ENCODE data around the gene ARHGAP29.

ARHGAP29 gene

DNA sequence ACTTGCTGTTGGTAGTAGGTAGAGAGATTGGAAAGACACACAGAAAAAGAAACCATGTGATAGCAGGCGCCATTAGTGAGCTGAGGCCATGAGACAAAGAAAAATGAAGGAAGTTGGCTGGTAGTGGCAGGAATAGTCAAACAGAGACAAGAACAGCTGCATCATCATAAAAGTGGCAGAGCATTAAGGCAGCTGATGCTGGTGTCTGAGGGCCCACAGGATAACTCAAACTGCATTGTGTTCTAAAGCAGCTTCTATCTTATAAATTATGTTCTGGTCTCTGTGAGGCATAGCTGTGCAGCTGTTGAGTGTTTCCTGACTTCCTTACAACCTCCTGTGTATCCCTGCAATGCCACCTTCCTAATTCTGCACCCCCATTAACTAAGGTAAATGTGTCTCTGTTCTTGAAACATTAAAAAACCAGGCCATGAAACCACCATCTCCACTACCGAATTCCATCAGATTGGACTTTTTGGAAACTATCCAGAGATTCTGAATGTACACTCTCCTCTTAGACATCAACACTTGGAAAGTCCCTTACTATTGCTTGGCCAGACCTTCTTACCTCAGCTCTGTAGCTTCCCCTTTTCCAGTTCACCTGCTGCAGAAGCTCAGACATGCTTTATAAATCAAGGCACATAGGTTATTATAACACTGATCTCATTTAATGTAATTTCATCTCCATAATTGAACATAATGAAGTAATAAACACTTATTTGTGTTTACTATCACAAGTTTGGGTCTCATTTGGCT is 23.4 kb upstream of the ARHGAP29 start:
- no peak for DNase-seq

DNA sequence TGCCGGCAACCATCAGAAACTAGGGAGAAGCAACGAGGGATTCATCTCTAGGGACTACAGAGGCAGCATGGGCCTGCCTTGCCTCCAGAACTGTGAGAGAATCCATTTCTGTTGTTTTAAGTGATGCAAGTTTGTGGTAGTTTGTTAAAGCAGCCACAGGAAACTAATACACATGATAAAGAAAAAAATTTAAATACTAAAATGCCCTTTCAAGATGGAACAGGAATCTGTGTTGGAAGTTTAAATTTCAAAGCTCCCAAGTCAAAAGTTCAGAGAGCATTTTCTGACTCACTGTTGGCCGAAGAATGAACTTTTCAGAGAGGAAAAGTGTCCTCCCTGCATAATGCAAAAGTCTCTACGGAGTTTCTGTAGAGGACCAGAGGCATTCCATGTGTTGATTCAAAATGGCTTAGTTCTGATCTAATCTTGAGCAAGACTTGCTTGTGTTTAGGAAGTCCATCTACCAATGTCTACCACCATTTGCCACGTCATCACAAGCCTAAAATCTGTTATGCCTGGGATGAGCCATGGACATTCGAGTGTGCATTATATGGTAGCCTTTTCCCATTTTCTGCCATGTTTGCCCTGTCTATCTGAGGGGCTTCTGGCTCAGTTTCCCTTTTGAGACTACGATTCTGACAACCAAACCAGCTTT is 22.4 kb upstream of the ARHGAP29 start:
- DNase-seq: no peak

DNA sequence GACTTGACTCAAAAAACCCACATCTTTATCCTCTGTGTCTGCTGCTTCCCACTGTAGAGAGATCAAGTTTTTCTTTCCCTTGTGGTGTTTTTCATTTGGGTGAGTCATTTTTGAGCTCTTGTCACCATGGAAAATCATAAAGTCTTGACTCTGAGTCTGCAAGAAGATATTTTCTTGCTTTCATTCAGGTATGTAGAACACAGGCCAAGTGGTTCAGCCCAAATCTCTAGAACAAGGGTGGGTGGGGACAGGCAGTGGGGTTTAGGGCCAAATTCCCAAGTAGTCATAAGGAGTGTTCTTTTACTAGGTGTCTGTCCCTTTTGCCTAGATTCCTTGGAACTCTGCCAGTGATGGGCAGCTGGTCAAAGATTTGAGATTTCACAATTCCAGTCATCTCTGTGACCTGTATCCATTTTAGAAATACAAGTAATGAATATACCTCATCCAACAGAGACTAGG is 21.5 kb upstream of the ARHGAP29 start:
- peak; percentile 83 for DNase-seq

DNA sequence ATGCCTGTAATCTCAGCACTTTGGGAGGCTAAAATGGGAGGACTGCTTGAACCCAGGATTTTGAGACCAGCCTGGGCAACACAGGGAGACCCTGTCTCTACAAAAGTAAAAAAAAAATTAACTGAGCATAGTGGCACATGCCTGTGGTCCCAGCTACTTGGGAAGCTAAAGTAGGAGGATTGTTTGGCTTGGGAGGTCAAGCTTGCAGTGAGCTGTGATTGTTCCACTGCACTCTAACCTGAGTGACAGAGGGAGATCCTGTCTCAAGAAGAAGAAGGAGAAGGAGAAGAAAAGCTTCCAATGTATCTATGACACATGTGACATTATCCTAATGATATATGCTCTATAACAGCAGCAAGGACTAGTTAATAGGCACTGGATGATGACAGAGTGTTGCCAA is 20.1 kb upstream of the ARHGAP29 start:
- DNase-seq: no peak

DNA sequence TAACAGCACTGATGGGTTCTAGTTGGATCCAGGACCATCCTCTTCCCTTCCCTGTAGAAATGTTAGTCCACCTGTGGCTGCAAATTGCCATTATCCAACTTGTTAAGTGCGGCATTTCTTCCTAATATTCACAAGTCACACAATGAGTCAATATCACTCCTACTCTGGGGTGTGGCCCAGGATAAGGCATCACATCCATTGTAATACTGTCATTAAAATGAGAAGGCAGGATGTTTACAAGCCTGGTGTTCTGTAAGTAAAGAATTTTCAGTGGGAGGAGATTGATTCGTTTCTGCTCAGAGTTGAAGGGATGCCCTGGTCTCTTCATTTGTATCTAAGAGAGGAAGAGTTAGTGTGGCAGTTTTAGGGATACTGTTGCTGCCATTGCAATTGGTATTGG is 18.1 kb upstream of the ARHGAP29 start:
- DNase-seq: no peak

DNA sequence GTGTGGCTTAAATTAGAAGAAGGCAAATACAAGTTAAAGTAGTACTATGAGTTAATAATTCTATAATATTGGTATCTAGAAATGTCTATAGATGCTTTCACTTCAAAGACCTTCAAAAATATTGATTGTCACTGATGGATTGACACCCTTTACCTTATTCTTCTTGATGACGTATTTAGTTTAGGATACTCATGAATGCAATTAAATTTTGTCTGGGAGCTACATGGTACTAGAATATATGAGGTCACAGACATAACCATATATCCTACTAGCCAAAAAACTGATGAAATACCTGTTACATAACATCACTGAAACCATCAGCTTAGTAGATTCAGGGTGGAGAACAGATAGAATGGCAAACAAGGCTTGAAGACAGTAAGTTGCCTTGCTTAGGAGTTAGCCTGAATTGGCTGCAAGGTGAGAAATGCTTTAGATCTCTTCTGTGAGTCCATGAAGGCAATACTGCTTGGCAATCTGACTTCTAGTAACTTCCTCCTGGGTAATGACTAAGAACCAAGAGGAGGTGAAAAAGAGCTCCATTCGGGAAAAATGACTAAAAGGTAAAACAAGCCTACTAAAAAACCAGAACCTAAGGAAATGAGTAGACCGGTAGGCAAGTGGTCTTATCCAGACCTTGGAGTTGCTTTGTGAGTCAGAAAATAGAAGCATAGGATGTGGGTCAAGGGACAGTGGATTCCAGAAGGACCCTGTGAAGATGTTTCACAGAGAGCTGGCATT is 16.9 kb upstream of the ARHGAP29 start:
- DNase-seq: no peak

DNA sequence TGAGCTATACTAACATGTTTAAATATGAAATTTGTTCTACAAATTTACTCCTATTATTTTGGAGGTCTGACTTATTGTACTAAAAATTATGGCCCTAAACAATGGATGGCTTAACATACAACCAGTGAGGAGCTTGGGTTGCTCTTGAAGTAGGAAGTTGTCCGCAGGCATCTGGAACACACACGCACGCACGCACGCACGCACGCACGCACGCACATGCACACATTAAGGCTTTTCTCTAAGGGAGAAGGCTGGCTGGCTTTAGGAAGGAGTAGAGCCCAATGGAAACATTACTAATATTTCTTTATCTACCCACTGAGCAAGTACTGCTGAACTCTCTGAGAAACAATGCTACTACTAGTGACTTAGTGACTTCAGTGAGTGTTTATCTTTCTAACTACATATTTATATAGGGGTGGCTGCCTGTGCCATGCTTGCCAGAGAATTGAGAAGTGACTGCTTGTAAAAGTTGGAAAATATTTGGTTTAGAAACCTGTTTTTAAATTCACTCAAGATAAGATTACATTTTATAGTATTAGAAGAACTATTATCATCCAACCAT is 16.2 kb upstream of the ARHGAP29 start:
- DNase-seq: no peak

DNA sequence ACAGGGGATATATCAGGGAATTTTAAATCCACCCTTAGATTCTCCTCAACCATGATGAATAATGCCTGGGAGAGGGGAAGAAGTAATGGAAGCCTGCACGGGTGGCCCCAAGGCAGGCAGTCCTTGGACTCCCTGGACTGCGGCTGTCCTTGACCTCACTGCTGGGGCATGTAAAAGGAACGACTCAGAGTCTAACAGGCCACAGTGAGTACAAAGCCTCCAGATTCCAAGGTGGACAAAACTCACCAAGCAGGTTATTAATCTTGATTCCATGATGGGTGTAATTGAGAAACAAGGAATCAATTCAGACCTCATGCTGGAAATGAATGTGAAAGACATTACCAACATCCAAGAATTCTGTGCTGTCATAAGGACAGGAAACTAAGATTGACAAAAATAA is 13.0 kb upstream of the ARHGAP29 start:
- DNase-seq: no peak

DNA sequence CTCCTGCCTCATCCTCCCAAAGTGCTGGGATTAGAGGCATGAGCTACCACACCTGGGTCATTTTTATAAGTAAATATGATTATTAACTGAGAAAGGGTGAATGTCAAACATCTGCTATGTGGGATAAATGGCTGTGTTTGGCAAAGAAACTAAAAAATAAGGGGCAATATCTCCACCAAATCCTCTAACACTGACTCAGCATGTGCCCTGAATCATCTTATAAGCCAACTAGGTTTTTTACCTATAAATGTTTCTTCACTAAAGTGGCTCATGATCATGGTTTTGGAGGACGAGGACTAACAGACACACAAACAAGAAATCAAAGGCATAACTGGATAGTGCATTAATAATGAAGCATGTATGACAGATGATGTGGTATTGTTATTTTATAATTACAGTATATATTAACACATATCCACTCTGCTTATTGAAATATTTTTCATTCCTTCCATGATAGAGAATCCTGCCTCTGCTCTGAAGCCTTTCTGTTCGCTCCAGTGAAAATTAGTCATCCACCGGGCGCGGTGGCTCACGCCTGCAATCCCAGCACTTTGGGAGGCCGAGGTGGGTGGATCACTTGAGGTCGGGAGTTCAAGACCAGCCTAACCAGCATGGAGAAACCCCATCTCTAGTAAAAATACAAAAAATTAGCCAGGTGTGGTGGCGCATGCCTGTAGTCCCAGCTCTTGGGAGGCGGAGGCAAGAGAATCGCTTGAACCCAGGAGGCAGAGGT is 11.7 kb upstream of the ARHGAP29 start:
- no peak for DNase-seq

DNA sequence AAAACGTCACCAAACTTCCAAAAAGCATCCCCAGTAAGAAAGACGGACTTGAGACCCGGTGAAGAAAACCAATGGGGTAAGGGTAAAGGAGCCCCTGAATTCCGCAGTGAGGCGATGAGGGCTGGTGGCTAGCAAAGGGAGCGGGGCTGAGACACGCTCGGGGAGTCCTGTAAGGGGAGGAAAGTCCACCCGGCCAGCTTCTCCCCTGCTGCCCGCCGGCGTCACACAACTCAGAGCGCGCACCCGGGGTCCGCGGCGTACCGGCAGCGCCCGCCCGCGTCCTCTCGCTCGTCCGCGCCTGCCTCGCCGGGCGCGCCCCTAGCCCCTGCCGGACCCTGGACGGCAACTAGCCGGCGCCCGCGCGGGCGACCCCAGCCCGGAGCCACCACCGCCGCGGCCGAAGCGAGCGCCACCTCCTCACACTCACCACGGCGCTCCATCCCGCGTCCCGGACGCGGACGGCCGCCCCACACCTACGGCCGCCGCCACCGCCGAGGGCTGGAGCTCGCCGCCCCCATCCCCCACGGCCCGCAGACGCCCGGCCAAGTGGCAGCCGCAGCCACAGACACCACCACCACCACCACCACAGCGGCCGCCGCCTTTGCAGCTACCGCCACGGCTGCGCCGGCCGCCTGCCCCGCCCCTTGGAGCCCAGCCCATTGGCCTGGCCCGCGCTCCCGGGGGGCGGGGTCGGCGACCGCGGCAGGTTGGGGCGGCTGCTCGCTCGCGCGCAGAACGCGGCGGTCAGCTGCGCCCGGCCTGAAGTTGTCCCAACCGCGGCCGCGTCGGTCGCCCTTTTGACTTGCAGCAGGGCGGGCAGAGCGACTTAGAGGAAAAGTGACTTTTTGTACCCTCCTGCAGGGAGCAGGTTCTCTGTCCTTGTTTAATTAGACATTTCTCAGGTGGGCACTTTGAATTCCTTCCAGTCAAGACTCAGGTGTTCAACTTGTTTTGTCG is 10.0 kb upstream of the ARHGAP29 start:
- no peak for DNase-seq

DNA sequence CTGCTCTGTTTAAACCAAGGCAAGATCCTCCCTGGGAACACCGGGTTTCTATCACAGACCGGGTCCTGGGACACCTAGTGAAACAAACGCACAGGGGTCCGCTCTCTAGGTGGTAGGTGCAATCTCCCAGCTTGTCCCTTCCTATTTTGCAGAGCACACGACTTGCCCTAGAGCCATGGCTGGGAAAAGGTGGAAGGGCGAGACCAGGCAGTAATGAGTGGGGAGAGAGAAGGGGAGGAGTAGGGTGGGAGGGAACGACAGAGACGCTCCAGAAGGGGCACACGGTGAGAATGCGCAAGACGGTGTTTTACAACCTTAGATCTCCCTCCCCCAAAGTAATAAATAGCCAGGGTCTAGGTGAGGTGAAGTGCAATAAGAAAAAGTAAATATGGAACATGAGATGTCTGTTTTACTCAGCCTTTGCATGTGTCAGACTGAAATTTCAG is 9.3 kb upstream of the ARHGAP29 start:
- DNase-seq: no peak

DNA sequence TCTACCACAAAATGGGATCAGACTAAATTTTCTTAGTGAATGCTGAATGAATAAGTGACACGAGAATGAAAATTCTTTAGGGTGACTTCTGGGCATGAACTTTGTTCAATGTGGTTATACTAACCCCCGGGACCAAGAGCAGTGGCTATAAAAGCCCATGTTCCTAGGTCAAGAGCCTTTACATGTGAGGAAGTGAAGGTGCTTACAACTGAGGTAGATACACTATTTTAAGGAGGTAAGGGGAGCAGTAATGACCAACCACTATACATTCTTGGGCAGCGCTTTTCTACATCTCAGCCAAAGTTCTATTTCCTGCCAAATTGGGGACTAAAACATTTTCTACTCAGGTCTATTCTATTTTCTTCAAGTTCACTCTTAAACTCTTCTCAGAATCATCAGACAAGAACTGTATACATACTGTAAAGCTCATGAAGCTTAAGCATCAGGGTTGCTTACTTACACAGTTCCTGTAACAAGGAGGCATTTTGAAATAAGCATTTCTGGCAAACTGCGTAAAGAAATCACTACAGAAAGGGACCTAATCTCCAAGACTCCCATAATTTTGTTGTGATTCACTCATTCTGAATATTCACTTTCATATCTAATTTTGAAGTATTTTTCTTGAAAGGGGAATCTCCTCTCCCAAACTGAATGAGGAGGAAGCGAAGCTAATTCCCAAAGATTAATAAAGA is 8.5 kb upstream of the ARHGAP29 start:
- DNase-seq: no peak

DNA sequence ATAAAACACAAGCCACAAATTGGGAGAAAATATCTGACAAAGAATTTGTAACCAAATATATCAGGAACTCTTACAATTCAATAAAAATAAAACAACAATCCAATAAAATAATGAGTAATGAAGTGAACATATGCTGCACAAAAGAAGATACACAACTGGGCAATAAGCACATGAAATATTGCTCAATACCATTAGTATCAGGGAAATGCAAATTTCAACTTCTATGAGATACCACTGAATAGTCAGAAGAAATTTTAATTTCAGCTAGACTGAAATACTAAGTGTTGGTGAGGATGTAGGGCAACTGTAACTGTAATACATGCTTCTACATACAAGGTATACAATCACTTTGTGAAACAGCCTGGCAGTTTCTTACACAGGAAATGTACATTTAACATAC is 7.4 kb upstream of the ARHGAP29 start:
- DNase-seq: no peak

DNA sequence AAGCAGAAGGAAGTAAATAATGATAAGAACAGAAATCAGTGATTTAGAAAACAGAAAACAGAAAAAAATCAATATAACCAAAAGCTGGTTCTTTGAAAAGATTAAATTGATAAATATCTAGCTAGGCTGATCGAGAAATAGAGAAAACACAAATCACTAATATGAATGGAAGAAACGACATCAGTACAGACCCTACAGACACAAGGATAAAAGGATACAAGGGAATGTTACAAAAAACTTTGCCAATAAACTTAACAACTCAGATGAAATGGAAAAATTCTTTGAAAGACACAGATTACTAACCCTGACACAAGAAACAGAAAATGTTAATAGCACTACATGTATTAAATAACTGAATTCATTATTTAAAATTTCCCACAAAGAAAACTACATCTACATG is 6.3 kb upstream of the ARHGAP29 start:
- DNase-seq: no peak

DNA sequence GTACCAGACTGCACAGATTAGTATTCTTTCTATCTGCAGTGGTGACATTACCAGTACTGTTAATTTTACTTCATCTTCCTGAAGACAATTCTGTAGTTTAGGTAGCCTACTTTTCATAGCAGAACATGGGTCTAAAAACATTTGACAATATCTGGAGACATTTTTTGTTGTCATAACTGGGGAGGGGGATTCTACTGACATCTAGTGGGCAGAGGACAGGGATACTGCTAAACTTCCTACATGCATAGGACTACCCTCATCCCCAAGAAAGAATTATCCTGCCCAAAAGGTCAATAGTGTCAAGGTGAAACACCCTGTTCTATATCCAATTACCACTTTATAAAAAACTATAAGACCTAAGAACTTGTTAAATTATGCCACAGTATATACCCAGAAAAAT is 3.4 kb upstream of the ARHGAP29 start:
- no peak for DNase-seq

DNA sequence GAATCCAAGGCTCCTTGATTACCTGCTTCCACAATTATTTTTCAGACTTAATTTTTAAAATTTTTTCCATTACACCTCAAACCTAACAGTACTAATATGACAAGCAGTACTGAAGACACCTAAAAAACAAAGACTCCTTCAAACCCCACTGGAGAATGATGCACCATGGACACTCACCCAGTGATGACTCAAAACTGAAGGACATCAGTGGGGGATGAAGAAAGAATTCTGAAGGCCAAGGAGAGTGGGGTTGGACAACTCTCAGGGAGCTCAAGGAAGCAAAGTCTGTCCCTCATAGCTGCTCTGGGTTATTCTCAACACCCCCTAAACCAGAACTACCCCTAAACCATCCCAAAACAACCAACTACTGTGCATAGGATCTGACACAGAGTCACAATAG is 2.4 kb upstream of the ARHGAP29 start:
- no peak for DNase-seq

DNA sequence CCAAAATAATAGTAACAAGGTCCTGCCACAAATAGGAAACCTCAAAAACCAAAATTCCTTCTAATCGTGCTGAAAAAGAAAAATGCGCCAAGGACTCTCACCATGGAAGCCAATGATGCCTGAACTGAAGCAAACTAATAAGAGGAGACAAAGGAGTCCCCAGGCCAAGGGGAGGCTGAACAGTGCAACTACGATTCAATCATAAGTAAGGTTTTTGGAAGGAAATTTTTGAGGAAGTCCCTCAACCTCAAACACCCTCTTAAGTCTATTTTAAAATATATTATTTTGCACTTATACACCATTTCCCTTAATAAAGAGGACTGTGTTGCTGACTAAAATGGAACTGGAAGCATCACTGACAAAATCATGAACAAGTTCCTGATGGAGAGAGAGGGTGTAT is 1.7 kb upstream of the ARHGAP29 start:
- no peak for DNase-seq

DNA sequence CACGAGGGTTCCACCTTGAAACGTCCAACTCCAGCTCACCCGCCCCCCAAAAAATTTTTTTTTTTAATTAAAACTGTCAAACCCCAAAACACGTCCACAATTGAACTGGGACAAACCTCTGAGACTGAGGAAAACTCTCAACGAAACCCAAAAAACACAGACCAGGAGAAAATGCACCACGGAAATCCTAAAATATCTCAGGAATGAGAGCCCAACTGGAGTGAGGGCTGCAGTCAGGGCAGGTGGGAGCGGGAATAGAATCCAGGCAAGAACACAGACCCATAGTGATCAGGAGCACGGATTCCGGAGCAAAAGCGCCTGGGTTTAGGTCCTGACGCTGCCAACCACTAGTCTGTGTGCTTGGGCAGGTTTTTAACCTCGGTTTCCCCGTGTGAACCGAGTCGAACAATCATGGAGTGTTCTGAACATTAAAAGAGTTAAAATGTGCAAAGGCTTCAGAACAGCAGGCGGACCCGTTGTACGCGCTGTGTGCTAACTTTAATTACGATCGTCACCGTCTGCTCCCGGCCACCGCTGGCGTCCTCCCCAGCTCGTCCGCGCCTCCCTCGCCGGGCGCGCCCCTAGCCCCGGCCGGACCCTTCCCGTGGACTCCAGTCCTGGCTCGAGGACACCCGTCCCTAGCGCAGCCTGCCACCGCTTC is 624 bp downstream of the ARHGAP29 start:
- DNase-seq: no peak

DNA sequence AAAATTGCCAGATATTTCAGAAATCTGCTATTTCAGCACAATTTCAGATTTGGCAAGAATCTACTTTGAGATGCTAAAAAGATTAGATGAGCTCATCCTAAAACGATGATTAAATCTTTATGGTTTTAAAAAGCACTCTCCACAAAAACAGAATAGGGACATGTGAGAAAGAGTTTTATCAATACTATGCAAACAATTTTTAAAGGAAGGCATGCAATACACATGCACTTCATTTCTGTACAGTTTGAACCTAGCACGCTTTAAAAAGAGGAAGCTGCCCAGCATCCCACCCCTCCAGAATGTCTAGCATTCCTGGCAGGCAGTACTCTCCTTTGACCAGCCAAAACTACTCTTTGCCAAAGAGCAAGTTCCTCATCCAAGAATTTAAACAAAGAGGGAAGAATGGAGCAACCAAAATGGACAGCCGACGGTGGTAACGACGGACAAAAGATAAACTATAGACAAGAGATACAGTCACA is 1.3 kb downstream of the ARHGAP29 start:
- DNase-seq: no peak

All from kidney glomerular epithelial cell (primary cell).